Left renal pelvis (tissue), 4 donors: ENCODE results near the gene PLPP3. TPM values are rescaled to one million over a fixed set of nuclear protein-coding genes. Genes with fewer than 3 reads are reported as not detected.
"Not testable (repeated sequence)": the region's sequence is repeated elsewhere in the genome, so short reads cannot be mapped to it uniquely, and the experiment has no call there.

ENCODE experiments used
- DNase-seq, 4 donors: peaks; one replicate each; pipeline ENCODE4 v3.0.0-alpha.2; 2013; ENCODE audit warnings: low read depth in 4 of 4, low spot score in 3 of 4
- polyA plus RNA-seq, 4 donors: library from polyadenylated mRNA; unstranded; fragments of 120-200 nt; gene quantifications; one replicate each; pipeline ENCODE4 v1.2.1, GENCODE V29; 2013; ENCODE audit not compliant: insufficient read length in 4 of 4

PLPP3 gene
- polyA plus RNA-seq, result 100 to 1,000 TPM; 110 to 129 (median 121) TPM

DNA sequence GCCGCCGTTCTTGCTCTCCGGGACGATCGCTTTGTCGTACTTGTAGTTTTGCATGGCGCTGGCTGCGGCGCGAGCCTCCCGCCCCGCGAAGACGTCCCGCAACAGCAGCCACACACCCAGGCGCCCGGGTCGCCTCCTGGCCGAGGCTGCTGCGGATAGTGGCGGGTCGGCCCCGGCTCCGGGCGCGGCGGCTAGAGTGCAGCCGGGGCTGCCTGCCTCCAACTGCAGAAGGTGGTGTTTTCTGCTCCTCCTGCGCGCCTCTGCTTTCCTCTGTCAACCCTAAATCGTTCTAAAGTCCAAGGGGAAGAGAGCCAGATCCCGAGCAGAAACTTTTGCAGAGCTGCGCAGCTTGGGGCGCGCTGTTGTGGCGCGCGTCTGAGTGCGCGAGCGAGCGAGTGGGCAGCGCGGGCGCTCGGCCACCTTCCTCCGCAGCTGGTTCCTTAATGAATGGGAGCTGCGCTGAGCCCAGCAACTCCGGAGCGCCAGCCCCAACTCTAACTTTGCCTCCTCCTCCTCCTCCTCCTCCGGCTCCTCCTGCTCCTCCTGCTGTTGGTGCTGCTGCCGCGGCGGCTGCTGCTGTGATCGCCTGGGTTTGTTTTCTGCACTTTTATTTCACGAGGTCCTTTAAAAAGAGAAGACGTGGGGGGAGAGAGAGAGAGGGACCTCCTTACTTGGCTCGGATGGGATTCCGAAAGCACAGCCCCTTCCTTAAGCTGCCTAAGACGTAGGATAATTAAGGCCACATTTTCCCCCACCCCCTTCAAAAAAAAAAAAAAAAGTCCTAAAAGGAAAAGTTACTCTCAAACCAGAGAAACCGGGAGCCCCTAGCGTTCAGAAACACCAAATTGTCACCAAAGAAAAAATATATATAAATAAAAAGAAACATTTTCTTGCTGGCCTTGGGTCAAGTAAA lies at the start of gene PLPP3:
Gene PLPP3 (minus strand): TSS at position 601 of the 913 bp plus-strand sequence. CDS start 547 bp downstream, at position 54.
- DNase-seq, result peak; percentile 85 to 87 (median 86)

DNA sequence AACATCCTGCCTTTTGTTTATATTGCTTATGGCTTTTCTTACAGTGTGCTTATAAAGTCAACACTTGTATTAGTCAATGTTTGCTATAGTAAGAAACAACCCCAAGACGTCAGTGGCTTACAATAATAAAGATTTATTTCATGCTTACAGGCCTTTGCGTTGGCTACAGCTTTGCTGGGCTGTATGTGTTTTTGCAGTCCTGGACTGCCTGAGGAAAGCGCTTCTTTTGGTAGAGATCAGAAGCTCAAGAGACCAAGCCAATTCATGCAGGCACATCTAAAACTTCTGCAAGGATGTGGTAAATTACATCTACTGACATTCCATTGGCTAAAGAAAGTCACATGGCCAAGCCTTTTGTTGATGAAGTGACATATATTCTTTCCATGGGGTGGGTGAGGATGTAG lies 48.3 kb upstream of the PLPP3 start:
- no peak for DNase-seq

DNA sequence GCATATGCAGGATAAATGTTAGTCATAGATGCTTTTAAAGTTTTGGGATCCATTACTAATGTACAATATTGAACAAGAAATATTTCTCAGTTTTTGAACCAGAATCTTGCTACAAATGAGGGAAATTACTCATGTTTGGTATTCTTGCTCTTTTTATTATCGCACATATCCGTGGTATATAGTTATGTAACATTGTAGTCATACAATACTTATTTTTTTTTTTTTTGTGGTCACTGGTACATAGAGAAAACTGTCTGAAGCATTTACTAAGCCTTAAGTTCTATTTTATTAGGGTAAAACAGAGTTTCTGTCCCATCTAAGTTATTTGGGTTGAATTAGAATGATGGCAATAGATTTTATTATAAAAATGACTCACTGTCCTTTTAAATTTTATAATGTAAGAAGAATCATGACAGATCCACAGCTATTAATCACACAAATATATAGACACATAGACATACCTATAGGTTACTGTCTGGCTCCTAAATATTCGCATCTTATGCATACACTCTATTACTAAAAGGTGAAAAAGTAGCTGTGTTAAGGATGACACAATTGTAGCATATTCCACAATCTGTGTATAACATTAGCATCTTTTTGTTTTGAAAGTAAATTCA lies 47.8 kb upstream of the PLPP3 start:
- no peak for DNase-seq

DNA sequence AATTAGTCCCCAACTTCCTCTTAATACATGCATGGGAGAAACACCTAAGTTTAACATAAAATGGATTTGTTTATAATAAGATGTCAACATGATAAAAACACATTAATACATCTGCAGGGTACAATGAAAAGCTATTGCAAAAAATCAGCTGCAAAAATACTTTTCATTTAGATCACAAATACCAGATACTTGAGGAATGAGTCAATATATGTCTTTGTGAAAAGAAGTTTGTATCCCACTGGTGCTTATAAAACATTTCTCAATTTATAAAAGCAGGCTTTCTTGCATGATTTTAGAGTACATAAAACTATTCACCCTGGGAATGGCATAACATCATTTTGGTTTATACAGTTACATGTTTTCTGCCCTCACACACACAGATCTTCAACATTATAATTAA lies 47.2 kb upstream of the PLPP3 start:
- no peak for DNase-seq

DNA sequence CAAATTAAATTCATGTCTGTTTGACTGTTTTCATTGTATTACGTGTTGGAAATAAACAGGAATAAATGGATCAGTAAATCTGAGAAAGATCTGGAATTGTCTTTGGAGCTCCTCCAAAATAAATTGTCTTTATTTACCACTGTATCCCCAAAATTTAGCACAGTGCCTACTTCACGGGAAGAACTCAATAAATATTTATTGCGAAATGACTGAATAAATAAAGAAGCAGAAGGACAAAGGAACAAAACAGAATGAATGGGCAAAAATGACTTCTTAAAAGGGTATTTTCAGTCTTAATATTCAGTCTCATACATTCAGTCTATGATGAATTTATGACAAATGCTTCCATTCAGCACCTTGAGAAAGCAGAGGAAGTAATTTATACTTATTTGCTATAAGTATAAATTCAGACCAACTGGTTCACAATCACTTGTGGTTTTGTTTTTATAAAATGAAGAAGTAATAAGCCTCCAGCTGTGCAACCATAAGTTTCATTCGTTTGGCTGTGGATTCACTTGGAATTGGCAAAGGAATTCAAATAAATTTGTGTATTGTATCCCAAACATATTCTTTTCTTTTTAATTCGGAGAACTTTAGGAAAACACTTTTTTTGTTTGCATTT lies 46.6 kb upstream of the PLPP3 start:
- no peak for DNase-seq

DNA sequence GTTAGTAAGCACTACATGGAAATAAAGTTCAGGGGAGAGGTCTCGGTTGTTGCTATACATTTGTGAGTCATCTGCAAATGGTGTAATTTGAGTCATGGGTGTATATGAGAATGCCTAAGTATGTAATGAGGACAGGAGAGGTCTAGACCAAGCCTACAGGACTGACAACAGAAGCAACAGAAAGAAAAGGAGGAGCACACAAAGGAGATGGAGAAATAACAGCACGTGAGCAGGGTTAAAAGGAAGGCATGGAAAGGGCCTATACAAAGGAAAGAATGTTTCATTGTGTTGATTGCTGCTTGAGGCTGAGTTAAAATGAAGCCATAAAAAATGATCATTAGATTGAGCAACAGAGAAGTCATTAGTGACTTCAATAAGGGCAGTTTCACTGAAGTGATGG lies 37.8 kb upstream of the PLPP3 start:
- DNase-seq, result no peak

DNA sequence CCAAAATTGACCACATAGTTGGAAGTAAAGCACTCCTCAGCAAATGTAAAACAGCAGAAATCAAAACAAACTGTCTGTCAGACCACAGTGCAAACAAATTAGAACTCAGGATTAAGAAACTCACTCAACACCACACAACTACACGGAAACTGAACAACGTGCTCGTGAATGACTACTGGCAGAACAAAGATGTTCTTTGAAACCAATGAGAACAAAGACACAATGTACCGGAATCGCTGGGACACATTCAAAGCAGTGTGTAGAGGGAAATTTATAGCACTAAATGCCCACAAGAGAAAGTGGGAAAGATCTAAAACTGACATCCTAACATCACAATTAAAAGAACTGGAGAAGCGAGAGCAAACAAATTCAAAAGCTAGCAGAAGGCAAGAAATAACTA lies 31.4 kb upstream of the PLPP3 start:
- DNase-seq, result not testable (repeated sequence)

DNA sequence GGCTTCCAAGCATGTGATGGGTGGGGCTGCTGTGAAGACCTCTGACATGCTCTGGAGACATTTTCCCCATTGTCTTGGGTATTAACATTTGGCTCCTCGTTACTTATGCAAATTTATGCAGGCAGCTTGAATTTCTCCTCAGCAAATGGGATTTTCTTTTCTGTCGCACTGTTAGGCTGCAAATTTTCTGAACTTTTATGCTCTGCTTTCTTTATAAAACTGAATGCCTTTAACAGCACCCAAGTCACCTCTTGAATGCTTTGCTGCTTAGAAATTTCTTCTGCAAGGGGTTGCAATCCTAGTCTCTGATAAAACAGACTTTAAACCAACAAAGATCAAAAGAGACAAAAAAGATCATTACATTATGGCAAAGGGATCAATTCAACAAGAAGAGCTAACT lies 30.7 kb upstream of the PLPP3 start:
- not testable (repeated sequence) for DNase-seq

DNA sequence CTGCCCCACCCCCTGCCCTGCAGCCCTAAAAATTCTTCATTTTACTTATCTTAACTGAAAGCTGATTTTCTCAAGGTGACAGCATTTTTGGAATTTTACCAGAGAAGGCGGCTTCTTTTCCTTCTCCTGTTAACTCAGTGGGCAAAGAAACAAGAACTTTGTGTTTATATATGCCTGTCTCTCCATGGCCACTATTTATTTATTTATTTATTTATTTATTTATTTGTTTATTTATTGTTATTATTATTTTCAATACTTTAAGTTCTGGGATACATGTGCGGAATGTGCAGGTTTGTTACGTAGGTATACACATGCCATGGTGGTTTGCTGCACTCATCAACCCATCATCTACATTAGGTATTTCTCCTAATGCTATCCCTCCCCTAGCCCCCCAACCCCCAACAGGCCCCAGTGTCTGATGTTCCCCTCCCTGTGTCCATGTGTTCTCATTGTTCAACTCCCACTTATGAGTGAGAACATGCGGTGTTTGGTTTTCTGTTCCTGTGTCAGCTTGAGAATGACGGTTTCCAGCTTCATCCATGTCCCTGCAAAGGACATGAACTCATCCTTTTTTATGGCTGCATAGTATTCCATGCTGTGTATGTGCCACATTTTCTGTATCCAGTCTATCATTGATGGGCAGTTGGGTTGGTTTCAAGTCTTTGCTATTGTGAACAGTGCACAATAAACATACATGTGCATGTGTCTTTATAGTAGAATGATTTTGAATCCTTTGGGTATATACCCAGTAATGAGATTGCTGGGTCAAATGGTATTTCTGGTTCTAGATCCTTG lies 16.2 kb upstream of the PLPP3 start:
- DNase-seq, result not testable (repeated sequence)

DNA sequence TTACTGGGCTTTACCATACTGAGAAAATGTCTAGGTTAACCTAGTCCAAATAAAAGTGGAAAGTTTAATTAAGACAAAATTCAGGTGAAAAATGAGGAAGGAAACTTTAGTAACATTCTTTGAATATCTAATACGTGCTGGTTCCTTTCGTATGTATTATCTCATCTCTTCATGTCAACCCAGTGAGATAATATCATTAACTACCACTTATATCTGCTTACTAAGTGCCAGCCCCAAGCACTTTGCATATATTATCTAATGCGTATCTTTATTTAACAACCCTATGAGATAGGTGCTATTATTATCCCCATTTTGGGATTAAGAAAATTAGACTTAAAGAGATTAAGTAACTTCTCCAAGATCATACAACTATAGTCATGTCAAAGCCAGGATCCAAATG lies 12.5 kb upstream of the PLPP3 start:
- DNase-seq, result no peak

DNA sequence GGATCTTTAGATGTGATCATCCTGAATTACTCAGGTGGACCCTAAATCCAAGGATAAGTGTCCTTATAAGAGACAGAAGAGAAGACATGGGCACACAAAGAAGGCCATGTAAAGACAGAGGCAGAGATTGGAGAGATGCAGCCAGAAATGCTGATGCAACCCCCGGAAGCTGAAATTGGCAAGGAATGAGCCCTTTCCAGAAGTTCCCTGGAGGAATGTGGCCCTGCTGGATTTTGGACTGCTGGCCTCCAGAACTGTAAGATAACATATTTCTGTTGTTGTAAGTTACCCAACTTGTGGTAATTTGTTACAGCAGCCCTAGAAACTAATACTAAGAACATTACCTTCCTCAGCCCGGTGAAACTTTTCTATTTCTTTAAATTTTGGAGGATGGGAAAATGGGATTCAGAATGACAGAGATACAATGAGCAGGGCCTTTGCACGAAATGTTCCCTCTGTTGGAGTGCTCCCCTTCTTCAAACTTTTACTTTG lies 11.2 kb upstream of the PLPP3 start:
- no peak for DNase-seq

DNA sequence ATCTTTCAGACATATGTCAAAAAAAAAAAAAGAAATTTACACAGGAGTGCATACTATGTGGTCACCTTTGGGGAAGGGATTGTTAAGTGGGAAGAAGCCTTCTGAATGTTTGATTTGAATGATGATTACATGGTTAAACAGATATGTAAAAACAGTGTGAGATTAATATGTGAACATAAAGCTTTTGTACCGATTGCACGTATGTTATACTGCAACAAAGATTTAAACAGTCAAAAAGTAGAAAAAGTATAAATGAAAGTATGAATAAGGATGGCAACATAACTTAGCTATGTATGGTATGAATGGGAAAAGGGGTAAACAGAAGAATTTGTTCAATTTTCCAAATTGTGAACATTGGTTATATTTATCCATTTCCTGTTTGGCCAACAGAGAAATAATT lies 10.0 kb upstream of the PLPP3 start:
- no peak for DNase-seq

DNA sequence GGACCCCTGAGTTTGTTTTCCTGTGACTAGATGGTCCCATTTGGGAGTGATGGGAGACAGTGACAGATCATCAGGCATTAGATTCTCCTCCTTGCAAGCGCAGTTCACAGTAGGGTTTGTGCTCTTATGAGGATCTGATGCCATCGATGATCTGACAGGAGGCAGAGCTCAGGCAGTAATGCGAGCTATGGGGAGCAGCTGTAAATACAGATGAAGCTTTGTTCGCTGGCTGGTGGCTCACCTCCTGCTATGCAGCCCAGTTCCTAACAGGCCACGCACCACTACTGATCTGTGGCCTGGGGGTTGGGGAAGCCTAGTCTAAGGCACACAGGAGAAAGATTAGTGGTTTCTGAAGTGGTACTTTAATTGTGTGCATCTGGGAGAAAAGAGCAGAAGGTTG lies 7.1 kb upstream of the PLPP3 start:
- DNase-seq, result no peak

DNA sequence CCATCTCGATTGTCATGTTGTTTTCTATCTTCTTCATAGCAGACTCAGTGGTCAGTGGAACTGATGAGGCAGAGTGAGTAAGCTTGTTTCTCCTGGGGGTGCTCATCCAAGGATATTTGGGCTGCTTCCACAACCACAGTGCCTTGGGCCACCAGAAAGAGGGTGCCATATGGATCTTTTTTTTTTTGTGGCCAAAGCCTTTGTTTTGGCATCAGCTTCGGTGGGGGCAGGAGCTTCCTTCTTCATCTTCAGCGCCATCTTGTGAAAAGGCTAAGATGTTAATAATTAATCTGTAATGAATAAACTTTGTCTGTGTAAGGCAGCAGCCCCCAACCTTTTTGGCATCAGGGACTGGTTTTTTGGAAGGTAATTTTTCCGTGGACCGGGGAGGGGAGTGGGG lies 6.6 kb upstream of the PLPP3 start:
- no peak for DNase-seq

DNA sequence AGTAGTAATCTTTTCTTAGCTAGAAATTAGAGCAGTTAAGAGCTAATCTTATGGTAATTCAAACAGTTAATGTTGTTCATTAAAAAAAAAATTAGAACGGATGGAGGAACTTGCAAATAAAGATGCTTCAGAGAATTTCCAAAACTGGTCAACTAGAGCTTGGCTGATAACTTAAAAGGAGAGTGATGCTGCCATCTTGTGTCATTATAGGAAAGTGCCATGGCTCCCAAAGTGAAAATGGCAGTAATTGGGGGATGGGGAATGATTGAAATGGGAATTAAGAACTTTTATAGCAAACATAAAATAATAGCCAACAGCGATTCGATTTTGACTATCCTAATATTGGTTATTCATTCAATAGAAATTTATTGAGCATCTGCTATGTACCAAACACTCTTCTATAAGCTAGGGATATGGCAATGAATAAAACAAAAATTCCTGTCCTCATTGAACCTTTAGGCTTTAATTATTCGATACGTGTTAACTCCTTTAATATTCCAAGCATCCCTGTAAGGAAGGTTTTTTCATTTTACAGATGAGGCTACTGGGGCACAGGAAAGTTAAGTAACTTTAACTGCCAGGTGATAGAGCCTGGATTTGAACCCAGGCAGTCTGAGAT lies 5.7 kb upstream of the PLPP3 start:
- peak in 3 of 4 donors; percentile 38 to 46 (median 45) for DNase-seq

DNA sequence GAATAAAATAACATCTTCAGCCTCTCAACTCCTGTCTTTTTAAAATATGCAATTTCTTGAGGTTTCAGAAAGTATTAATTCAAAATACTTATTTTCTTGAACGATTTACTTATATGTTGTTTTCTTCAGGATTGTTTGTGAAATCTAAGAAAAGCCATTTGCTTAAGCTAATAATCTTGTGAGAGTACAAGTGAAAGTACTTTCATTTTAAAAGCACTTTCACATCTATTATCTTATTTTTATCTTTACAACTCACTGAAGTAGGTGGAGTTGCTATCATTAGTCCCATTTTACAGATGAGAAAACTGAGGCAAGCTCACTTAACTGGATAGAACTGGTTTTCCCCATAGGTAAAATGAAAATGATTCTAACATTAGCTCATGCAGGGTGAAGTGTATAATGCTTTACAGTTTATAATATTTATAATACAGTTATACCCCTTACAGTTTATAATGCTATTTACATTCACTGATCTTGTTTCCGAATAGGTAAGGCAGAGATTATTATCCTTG lies 4.7 kb upstream of the PLPP3 start:
- no peak for DNase-seq

DNA sequence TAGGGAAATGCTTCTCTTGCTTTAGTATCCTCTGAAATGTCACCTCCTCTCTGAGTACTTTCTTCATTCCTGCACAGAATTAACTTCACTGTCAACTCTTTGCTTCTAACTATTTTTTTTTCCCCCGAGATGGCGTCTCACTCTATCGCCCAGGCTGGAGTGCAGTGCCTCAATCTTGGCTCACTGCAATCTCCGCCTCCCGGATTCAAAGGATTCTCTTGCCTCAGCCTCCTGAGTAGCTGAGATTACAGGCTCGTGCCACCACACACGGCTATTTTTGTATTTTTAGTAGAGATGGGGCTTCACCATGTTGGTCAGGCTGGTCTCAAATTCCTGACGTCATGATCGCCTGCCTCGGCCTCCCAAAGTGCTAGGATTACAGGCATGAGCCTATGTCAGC lies 1.4 kb upstream of the PLPP3 start:
- DNase-seq, result no peak

DNA sequence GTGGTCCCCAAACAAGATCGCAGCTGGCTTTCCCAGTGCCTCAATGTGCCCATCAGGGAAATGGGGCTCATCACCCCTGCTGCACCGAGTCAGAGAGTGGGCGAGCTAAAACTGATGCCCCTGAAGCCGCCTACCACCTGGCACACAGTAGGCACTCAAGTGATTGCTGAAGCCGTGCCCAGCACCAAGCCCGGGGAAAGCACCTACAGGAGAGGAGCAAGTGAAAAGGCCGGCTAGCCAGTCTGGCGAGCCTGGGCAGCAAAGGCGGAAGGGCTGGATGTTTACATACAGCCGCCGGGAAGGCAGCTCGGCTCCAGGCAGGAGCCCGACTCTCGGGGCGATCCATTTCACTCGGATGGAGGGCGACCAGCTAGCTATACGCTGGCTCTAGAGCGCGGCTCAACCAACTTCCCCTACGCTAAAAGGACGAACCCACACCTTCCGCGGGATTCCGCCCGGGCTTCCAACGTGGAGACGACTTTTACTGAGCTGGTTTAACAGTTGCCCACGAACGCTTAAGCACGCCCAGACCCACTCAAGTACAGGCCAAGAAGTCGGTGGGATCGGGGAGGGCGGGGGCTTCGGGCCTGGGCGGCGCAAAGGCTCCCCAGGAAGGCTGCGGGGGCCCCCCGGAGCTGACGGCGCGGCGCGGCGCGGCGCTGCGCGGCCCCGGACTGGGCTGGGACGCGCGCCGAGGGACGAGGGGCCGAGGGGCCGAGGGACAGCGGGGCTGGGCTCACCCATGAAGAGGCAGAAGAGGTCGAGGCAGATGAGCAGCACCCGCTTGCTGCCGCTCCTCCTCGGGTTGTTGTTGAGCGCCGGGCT lies 1.0 kb downstream of the PLPP3 start:
- DNase-seq, result peak in 3 of 4 donors; percentile 48 to 57 (median 53)
